NCI-H345 (cell line): ENCODE results near the gene INSR.
A peak's percentile ranks its signal among the peaks of the same experiment; 100 is the strongest.
"Not testable (repeated sequence)": the region's sequence is repeated elsewhere in the genome, so short reads cannot be mapped to it uniquely, and the experiment has no call there.

Experiments used
- DNase-seq: peaks from one replicate; lab custom pipeline; 2025; lab: John Stamatoyannopoulos, UW

INSR gene

DNA sequence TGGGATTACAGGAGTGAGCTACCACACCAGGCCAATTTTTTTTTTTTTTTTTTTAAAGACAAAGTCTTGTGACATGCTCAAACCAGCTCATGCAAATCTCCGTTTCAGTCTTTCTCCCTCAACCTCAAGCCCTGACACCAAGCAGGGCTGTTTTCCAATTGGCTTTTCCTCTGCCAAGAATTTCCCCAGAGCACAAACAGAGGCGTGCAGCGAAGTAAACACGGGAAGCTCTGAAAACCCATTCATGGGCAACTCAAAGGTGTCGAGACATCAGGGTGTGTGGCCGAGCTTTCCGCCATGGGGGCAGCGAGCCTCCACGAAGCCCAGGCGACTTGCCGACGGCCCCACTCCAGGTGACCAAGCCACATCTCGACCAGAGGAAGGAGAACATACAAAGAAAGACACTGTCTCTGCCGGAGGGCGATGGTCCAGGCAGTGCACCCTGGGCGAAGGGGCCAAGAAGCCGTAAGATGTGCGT, 70.0 kb downstream of the INSR start:
- DNase-seq: peak; percentile 53

GRCh38 chr19:7223429-7223828, 70.8 kb downstream of the INSR start:
- DNase-seq: no peak

GRCh38 chr19:7219056-7219455, 75.2 kb downstream of the INSR start:
- no peak for DNase-seq

DNA sequence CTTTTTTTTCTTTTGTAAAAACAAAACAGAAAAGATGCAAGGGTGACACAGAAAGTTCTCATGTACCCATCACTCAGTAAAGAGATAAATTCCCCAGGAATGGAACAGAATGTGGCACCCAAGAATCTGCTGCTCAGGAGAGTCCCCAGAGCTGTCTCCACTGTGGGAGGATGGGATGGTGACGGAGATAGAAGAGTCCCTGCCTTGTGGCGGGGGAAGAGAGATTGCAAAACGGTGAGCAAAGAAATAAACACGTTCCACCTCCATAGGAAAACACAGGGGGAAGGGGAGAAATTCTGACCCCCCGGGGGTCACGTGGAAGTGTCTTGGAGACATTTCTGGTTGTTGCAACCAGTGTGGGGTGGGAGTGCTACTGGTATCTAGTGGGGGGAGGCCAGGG, 76.4 kb downstream of the INSR start:
- DNase-seq: no peak

DNA sequence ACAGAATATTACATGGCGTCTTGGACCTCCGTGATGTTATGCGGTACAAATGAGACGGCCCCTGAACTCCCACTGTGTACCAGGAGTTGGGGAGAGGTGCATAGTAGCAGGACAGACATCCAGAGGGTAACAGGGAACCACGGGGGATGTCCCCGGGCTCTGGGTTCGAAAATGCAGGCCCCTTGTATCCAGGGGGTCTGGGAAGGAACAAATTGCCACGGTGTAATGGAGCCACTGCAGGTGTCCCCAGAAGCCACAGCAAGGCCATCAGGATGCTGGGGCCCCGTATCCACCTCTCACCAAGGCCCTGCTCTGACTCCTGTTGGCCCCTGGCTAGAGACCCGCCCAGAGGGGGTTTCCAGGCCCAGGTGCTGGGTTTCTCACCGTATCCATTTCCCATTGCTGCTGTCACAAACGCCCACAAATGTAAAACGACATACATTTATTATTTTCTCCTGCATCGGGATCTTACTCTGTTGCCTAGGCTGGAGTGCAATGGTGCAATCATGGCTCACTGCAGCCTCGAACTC, 77.8 kb downstream of the INSR start:
- no peak for DNase-seq

DNA sequence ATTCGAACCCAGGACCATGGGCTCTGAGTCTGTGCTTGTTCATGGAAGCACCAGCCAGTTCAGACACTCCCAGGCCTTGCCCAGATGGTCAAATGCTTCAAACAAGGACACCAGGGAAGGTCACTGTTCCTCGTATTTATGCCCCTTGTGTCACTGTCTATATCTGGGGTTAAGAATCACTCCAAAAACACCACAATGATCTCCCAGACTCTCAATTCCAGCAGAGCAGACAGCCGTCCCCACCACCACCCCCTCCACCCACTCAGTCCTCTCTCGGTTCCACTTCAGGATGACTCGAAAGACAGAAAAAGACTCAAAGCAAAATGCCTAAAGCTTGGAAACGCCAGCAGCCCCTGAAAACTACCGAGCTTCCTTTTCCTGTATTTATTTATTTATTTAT, 79.0 kb downstream of the INSR start:
- DNase-seq: no peak

DNA sequence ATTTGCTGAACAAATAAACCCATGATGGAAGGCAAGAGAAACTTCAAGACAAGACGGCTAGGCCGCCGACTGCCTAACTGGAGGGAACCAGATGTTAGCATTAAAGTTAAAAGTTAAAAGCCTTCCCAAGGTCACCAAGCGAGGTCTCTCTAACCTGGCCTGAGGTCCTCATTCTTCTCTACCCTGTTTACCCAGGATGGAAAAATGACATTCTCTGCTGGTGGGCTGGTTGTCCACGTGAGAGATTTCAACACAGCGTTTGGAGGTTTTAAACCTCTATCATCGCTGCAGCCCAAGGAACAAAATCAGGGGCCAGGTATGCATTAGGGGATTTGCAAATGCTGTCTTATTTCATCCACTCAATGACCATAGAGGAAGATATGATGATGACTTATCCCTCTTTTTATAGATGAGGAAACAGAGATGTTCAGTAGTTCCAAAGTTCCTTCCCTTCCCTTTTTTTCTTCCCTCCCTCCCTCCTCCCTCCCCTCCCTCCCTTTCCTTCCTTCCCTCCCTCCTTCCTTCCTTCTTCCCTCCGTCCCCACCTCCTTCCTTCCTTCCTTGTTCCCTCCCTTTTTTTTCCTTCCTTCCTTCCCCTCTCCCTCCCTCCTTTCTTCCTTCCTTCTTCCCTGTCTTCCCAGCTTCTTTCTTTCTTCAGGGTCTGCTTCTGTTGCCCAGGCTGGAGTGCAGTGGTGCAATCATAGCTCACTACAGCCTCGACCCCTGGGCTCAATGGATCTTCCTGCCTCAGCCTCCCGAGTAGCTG, 79.7 kb downstream of the INSR start:
- no peak for DNase-seq

DNA sequence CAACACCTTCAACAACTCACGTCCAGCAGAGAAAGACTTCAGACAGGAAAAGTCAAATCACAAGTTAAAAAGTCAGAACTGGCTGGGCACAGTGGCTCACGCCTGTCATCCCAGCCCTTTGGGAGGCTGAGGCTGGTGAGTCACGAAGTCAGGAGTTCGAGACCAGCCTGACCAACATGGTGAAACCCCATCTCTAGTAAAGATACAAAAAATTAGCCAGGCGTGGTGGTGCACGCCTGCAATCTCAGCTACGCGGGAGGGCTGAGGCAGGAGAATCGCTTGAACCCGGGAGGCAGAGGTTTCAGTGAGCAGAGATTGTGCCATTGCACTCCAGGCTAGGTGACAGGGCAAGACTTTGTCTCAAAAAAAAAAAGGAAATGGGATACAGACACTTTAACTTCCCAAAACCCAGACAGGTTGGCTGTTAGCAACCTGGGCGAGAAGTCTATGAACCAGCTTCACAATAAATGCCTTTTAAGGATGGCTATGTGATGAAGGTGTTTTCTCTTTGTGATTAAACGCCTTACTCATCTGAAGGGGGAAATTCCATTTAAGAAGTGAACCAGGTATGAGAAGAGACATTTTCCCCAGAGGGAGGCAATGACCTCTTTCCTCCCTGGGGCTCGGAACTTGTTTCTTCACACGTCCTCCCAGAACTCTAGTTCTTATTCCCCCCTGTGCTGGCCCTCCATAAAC, 80.4 kb downstream of the INSR start:
- no peak for DNase-seq

GRCh38 chr19:7211191-7211951, 82.8 kb downstream of the INSR start:
- DNase-seq: no peak

DNA sequence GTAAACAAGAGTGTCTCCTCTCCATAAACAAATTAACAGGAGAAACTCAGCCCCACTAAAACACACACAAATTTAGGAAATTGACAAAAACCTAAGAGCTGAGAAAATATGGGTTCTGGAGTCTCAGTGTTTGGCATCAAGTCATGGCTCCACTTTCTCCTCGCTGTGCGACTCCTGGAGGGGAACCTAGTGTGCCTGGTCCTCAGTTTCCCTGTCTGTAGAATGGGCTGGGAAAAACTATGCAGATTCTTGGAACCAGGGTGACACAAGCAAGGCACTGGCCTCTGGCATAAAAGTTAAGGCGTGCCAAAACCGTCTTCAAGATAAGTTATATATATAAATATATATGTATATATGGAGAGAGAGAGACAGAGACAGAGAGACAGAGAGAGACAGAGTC, 83.9 kb downstream of the INSR start:
- no peak for DNase-seq

DNA sequence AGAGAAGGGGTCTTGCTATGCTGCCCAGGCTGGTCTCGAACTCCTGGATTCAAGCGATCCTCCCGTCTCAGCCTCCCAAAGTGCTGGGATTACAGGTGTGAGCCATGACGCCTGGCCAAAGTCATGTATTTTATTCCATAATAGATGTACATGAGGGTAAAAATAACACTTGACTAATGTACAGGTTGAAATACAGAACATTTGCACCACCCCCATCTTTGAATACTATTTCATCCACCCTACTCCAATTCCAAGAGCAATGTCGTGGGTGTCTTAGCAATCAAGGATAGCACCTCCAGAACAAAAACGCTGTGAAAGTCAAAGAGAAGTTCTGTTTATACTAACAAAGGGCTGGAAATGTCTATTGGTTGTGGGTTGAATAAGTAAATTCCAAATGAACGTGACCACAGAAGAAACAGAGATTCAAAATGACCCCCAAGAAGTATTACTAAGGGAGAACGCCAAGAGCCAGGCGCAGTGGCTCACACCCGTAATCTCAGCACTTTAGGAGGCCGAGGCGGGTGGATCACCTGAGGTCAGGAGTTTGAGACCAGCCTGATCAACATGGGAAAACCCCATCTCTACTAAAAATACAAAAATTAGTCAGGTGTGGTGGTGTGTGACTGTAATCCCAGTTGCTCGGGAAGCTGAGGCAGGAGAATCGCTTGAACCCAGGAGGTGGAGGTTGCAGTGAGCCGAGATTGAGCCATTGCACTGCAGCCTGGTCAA, 84.5 kb downstream of the INSR start:
- not testable (repeated sequence) for DNase-seq

DNA sequence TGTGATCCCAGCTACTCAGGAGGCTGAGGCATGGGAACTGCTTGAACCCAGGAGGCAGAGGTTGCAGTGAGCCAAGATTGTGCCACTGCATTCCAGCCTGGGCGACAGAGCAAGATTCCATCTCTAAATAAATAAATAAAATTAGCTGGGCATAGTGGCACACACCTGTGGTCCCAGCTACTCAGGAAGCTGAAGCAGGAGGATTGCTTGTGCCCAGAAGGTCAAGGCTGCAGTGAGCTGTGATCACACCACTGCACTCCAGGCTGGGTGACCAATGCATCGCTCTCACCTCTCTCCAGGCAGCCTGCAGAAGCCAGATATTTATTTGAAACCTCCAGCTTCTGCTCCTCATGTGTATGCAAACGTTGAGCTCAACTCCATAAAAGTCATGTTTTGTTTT, 85.2 kb downstream of the INSR start:
- not testable (repeated sequence) for DNase-seq

GRCh38 chr19:7203332-7203731, 90.9 kb downstream of the INSR start:
- DNase-seq: no peak

- DNase-seq: no peak
Measured at GRCh38 chr19:7202888-7203287, 91.3 kb downstream of the INSR start.

DNA sequence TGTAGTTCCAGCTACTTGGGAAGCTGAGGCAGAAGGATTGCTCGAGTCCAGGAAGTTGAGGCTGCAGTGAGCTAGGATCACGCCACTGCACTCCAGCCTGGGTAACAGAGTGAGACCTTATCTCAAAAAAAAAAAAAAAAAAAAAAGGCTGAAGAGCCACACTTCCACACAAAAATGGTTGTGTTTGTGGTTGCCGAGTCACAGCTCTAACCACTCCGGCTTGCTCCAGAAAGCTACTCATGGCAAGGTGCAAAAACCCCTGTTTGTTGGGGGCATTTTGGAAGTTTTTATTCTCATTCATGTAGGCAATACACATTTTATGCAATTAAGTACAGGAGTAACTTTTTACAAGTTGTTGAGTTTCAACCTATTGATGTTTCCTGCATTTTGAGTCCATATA, 93.5 kb downstream of the INSR start:
- DNase-seq: no peak

- no peak for DNase-seq
Measured at GRCh38 chr19:7199613-7200533, 94.3 kb downstream of the INSR start.

DNA sequence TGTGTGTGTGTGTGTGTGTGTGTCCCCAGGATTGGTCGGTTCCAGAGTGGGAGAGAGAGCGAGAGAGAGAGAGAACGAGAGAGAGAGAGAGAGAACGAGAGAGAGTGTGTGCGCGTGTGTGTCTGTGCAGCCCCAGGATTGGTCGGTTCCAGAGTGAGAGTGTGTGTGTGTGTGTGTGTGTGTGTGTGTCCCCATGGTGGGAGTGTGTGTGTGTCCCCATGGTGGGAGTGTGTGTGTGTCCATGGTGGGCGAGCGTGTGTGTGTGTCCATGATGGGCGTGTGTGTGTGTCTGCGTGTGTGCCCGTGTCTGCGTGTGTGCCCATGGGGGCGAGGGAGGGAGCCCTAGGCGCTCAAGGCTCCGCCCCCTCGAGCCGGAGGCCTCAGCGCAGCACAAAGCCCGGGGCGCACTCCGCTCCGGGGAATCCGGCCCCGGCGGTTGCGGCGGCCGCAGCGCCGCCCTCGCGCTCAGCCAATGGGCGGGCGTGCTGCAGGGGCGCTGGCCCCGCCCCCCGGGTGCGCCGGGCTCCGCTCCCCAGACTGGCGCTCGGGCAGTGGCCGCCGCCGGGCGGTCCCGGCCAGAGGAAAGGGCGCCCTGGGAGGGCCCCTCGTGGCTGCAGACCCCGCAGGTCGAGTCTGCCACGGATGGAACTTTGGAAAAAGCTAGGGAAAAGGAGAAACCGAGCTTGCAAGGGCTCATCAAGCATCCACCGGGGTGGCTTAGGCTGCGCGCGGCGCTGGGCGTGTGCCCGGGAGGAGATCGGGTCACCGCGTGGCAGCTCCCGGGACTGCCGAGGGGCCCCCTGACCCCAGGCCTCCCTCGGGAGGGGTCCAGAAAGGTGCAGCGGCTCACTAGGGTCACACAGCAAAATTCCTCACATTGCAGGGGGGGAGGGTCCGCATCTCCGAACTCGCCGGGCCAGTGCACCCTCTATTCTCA, 96.2 kb downstream of the INSR start:
- DNase-seq: peak; percentile 96

DNA sequence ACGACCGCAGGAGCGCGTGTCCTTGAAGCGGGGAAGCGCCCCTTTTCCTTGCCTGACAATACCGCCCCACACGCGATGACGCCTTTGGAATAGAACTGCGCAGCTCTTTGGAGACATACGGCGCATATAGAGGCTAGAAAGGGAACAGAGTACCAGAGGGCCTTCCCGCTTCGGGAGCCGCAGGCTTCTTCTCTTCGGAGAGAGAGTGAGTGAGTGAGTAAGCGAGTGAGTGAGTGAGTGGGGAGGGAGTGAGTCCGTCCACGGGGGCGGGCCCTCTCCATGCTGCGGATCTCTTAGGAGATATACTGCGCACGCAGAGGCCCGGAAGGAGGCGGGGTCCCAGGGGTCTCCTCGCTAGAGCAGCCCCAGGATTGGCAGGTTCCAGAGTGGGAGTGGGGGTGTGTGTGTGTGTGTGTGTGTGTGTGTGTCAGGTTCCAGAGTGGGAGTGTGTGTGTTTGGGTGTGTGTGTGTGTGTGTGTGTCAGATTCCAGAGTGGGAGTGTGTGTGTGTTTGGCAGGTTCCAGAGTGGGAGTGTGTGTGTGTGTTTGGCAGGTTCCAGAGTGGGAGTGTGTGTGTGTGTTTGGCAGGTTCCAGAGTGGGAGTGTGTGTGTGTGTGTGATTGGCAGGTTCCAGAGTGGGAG, 97.0 kb downstream of the INSR start:
- peak; percentile 78 for DNase-seq

- DNase-seq: no peak
Measured at GRCh38 chr19:7196763-7197118, 97.5 kb downstream of the INSR start.
